ENCODE measurements around the gene HBEGF. TPM values are rescaled to one million over a fixed set of nuclear protein-coding genes. Genes with fewer than 3 reads are reported as not detected.

Gene HBEGF
- total RNA-seq, 2 experiments from 2014 or later = 4.7 to 20.2 TPM

DNA sequence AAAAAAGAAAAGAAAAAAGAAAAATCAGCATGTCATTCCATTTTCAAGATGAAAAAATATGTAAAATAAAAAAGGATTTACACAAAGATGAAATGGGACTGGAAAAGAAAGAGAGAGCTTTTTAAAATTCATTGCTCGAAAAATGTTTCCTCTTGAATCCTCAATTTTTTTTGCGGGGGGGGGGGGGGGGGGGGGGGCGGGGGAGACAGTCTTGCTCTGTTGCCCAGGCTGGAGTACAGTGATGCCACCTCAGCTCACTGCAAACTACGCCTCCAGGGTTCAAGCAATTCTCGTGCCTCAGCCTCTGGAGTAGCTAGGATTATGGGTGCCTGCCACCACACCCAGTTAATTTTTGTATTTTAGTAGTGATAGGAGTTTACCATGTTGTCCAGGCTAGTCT is 60.0 kb downstream of the HBEGF start:
- Histone ChIP-seq H3K4me3 (ENCODE audit: low read depth, low read length, poor library complexity, severe bottlenecking) (no peak overlapping the region), H2AFZ (ENCODE audit: low read length) (no peak overlapping the region), H3K79me2 (ENCODE audit: insufficient read depth, low read depth, low read length) (peaks cover 69% of the 10 kb centered on the region), H3K27ac (ENCODE audit: low read depth, low read length, poor library complexity, severe bottlenecking) (no peak overlapping the region), H3K36me3 (ENCODE audit: insufficient read depth, low read length) (0 out of 2 replicates have a peak, but pooled peaks cover 7% of the 10 kb centered on the region), H4K20me1 (ENCODE audit: insufficient read depth, low read length) (no peaks in the 10 kb centered on the region), H3K4me2 (ENCODE audit: low read length) (no peak overlapping the region), H3K4me1 (ENCODE audit: insufficient read depth, low read length, poor library complexity, severe bottlenecking) (peaks cover 62% of the 10 kb centered on the region), H3K9me2 (ENCODE audit: insufficient read depth, low read length) (no peaks in the 10 kb centered on the region), H3K9me3 (ENCODE audit: low read length) (no peaks in the 10 kb centered on the region)
- intact Hi-C loops (cut with micrococcal nuclease; ENCODE audit: unreplicated experiment) = no loop called here
- no TSS peak for BruUV-seq (replicated peaks)
- CTCF ChIA-PET (ENCODE audit: unreplicated experiment) = no interaction called here
- POLR2A ChIA-PET = interaction anchor here (0.7 to 2.6 kb wide), 9 partner anchors 10 to 60 kb away, joined by 3 to 14 read pairs (median 3); partner anchors contain the start of gene HBEGF
- TF ChIP-seq EZH2phosphoT487 (IDR thresholded peaks at IDR 0.05; ENCODE audit: borderline replicate concordance, low read depth, low read length) = no peak
- TF ChIP-seq, protein P1, sequence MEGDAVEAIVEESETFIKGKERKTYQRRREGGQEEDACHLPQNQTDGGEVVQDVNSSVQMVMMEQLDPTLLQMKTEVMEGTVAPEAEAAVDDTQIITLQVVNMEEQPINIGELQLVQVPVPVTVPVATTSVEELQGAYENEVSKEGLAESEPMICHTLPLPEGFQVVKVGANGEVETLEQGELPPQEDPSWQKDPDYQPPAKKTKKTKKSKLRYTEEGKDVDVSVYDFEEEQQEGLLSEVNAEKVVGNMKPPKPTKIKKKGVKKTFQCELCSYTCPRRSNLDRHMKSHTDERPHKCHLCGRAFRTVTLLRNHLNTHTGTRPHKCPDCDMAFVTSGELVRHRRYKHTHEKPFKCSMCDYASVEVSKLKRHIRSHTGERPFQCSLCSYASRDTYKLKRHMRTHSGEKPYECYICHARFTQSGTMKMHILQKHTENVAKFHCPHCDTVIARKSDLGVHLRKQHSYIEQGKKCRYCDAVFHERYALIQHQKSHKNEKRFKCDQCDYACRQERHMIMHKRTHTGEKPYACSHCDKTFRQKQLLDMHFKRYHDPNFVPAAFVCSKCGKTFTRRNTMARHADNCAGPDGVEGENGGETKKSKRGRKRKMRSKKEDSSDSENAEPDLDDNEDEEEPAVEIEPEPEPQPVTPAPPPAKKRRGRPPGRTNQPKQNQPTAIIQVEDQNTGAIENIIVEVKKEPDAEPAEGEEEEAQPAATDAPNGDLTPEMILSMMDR (conservative IDR thresholded peaks at IDR 0.05; ENCODE audit: low read length) = no peak
- DNase-seq (ENCODE audit: low spot score) = no peak

DNA sequence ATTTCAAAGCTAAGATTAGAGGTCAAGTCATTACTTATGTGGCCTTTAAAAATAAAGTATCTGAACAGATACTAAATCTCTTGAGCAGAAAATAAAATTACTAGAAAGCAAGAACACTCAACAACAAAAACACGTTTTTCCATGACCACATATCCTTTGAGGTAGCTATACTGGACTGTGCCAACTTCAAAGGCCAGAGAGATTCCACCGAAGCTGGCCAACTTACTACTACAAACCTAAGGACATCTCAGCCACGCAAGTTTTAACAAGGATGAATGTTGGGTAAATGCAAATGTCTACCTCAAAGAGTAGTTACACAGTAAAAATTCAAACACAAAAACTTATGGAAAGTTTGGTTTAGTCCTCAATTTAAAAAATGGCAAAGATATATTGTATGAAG is 62.4 kb downstream of the HBEGF start:
- no peak for DNase-seq (ENCODE audit: low spot score)
- no peaks in the 10 kb centered on the region for H3K9me2 ChIP-seq (ENCODE audit: insufficient read depth, low read length)
- 0 out of 2 replicates have a peak, but pooled peaks cover 10% of the 10 kb centered on the region for H3K36me3 ChIP-seq (ENCODE audit: insufficient read depth, low read length)
- no TSS peak for BruUV-seq (replicated peaks)
- POLR2A ChIA-PET = interaction anchor here (0.8 to 4.8 kb wide), 6 partner anchors 9 to 62 kb away, joined by 3 to 81 read pairs (median 5); partner anchors contain the start of gene HBEGF
- peak overlapping the region; percentile 76 for H3K4me2 ChIP-seq (ENCODE audit: low read length)
- no peaks in the 10 kb centered on the region for H4K20me1 ChIP-seq (ENCODE audit: insufficient read depth, low read length)
- H3K27ac ChIP-seq (ENCODE audit: low read depth, low read length, poor library complexity, severe bottlenecking) = peak overlapping the region; percentile 90
- intact Hi-C loops (cut with micrococcal nuclease; ENCODE audit: unreplicated experiment) = loop anchor here (1.0 to 5.0 kb wide), 3 partner anchors 17 to 63 kb away; partner anchors contain the start of gene HBEGF
- TF ChIP-seq, protein P1 (conservative IDR thresholded peaks at IDR 0.05; ENCODE audit: low read length) = no peak
- TF ChIP-seq EZH2phosphoT487 (IDR thresholded peaks at IDR 0.05; ENCODE audit: borderline replicate concordance, low read depth, low read length) = no peak
- peaks cover 63% of the 10 kb centered on the region for H3K4me1 ChIP-seq (ENCODE audit: insufficient read depth, low read length, poor library complexity, severe bottlenecking)
- peak overlapping the region; percentile 20; the same call in 1 of the 2 replicates for H2AFZ ChIP-seq (ENCODE audit: low read length)
- H3K4me3 ChIP-seq (ENCODE audit: low read depth, low read length, poor library complexity, severe bottlenecking) = no peak overlapping the region
- H3K9me3 ChIP-seq (ENCODE audit: low read length) = no peaks in the 10 kb centered on the region
- CTCF ChIA-PET (ENCODE audit: unreplicated experiment) = interaction anchor here (3.5 kb wide), 1 partner anchor 38 kb away, joined by 13 read pairs; no protein-coding TSS in a partner anchor
- peaks cover 59% of the 10 kb centered on the region for H3K79me2 ChIP-seq (ENCODE audit: insufficient read depth, low read depth, low read length)

Other genes with a start within 250 kb of the HBEGF start
- gene PURA, start 232.5 kb downstream of the HBEGF start, total RNA-seq (2014; rRNA removed; shearing (Covaris generic)) = 19.3 and 19.7 TPM in 2 replicates
- 19.0 and 20.7 TPM in 2 replicates for gene PURA, start 232.5 kb downstream of the HBEGF start, total RNA-seq (2022)
- 3.0 and 3.3 TPM in 2 replicates for gene IGIP, start 220.7 kb downstream of the HBEGF start, total RNA-seq (2014; rRNA removed; shearing (Covaris generic))
- gene IGIP, start 220.7 kb downstream of the HBEGF start, total RNA-seq (2022) = 4.9 and 5.5 TPM in 2 replicates
- gene CYSTM1, start 171.4 kb downstream of the HBEGF start, total RNA-seq (2014; rRNA removed; shearing (Covaris generic)) = 11.4 and 36.7 TPM in 2 replicates
- 21.4 and 23.8 TPM in 2 replicates for gene CYSTM1, start 171.4 kb downstream of the HBEGF start, total RNA-seq (2022)
- 36.6 and 51.3 TPM in 2 replicates for gene PFDN1, start 43.5 kb downstream of the HBEGF start, total RNA-seq (2014; rRNA removed; shearing (Covaris generic))
- 73.9 and 82.1 TPM in 2 replicates for gene PFDN1, start 43.5 kb downstream of the HBEGF start, total RNA-seq (2022)
- 0.05 and 0.22 TPM in 2 replicates for gene SLC4A9, start 13.6 kb upstream of the HBEGF start, total RNA-seq (2014; rRNA removed; shearing (Covaris generic))
- 2.6 and 5.1 TPM in 2 replicates for gene SLC4A9, start 13.6 kb upstream of the HBEGF start, total RNA-seq (2022)
- gene ANKHD1, start 55.2 kb upstream of the HBEGF start, total RNA-seq (2014; rRNA removed; shearing (Covaris generic)) = 90.6 and 91.5 TPM in 2 replicates
- 138 and 143 TPM in 2 replicates for gene ANKHD1, start 55.2 kb upstream of the HBEGF start, total RNA-seq (2022)
- 0.98 TPM in 1 of 2 replicates, not detected in the other for gene EIF4EBP3, start 201.1 kb upstream of the HBEGF start, total RNA-seq (2014; rRNA removed; shearing (Covaris generic))
- 7.9 and 8.3 TPM in 2 replicates for gene EIF4EBP3, start 201.1 kb upstream of the HBEGF start, total RNA-seq (2022)
- 18.8 and 19.1 TPM in 2 replicates for gene SRA1, start 210.9 kb upstream of the HBEGF start, total RNA-seq (2014; rRNA removed; shearing (Covaris generic))
- 21.3 and 24.5 TPM in 2 replicates for gene SRA1, start 210.9 kb upstream of the HBEGF start, total RNA-seq (2022)
- gene APBB3, start 218.0 kb upstream of the HBEGF start, total RNA-seq (2014; rRNA removed; shearing (Covaris generic)) = 22.7 and 37.9 TPM in 2 replicates
- 32.1 and 32.2 TPM in 2 replicates for gene APBB3, start 218.0 kb upstream of the HBEGF start, total RNA-seq (2022)
- gene SLC35A4, start 218.2 kb upstream of the HBEGF start, total RNA-seq (2014; rRNA removed; shearing (Covaris generic)) = 19.6 and 29.1 TPM in 2 replicates
- 48.7 TPM in 2 replicates for gene SLC35A4, start 218.2 kb upstream of the HBEGF start, total RNA-seq (2022)